Vagina (tissue), 2 donors: ENCODE results near the gene SNX3. TPM values are rescaled to one million over a fixed set of nuclear protein-coding genes. Genes with fewer than 3 reads are reported as not detected.

ENCODE experiments used
- DNase-seq, 2 donors: peaks; one replicate each; pipeline ENCODE4 v3.0.0-alpha.2; 2017; ENCODE audit errors: extremely low spot score in 2 of 2
- H3K27ac ChIP-seq: fragments of 200-600 bp; sonication (generic); one replicate; pipeline ENCODE4 v1.5.1; 2019
- H3K27me3 ChIP-seq: fragments of 200-600 bp; sonication (generic); one replicate; pipeline ENCODE4 v1.5.1; 2019
- H3K36me3 ChIP-seq, 2 donors: fragments of 200-600 bp; sonication (generic); one replicate each; pipeline ENCODE4 v1.5.1; 2017 to 2019
- H3K4me1 ChIP-seq: fragments of 200-600 bp; sonication (generic); one replicate; pipeline ENCODE4 v1.5.1; 2019
- H3K4me3 ChIP-seq, 2 donors: fragments of 200-600 bp; sonication (generic); 1 replicate in 1 of 2; 2 replicates in 1 of 2; pipeline ENCODE4 v1.5.1; 2016 to 2019
- H3K9me3 ChIP-seq: fragments of 200-600 bp; sonication (generic); one replicate; pipeline ENCODE4 v1.5.1; 2019
- CTCF ChIP-seq, 3 experiments: fragments of 450-650 bp in 2 of 3; fragments of 200-600 bp in 1 of 3; sonication (generic) in 1 of 3; IDR thresholded peaks; one replicate each; pipeline ENCODE4 v1.5.1; 2017 to 2019; ENCODE audit warnings: antibody characterized with exemption in 3 of 3, mild to moderate bottlenecking in 2 of 3, moderate library complexity in 2 of 3
- POLR2A ChIP-seq, 2 donors: fragments of 450-650 bp; IDR thresholded peaks; one replicate each; pipeline ENCODE4 v1.6.1; 2017; ENCODE audit warnings: antibody characterized with exemption in 2 of 2, mild to moderate bottlenecking in 2 of 2, moderate library complexity in 2 of 2
- POLR2AphosphoS5 ChIP-seq, 2 donors: sonication (generic); formaldehyde crosslinking; IDR thresholded peaks; one replicate each; pipeline ENCODE4 v1.9.0; 2017; ENCODE audit warnings: antibody characterized with exemption in 2 of 2, mild to moderate bottlenecking in 2 of 2, low read depth in 1 of 2; ENCODE audit not compliant: insufficient read depth in 1 of 2
- intact Hi-C: fragments of 100-400 bp; cut with DNase I; formaldehyde crosslinking; loops from one replicate; pipeline ENCODE4 v1.15.1; 2023
- total RNA-seq: library from RNA; depleted of rRNA; stranded (reverse); fragments of >200 nt; gene quantifications from one replicate; pipeline ENCODE4 v1.2.3, GENCODE V29; 2016

SNX3 gene
- total RNA-seq, 1 donor from 2014 or later = 123 TPM

GRCh38 chr6:108166664-108167448 is 94.0 kb downstream of the SNX3 start:
- Histone ChIP-seq H3K4me1 (peaks cover 62% of the 10 kb centered on the region), H3K9me3 (no peaks in the 10 kb centered on the region), H3K27ac (no peak overlapping the region), H3K27me3 (peaks cover 53% of the 10 kb centered on the region), H3K4me3 (no peak overlapping the region), H3K36me3 (no peaks in the 10 kb centered on the region)
- DNase-seq = peak in 1 of 2 donors; percentile 27
- TF ChIP-seq POLR2A (IDR thresholded peaks at IDR 0.05) (no peak), CTCF (IDR thresholded peaks at IDR 0.05) (no peak), POLR2AphosphoS5 (IDR thresholded peaks at IDR 0.05; ENCODE audit: insufficient read depth in 1 of 2, low read depth in 1 of 2) (no peak)
- intact Hi-C loops = loop anchor here (5.0 kb wide), 1 partner anchor 190 kb away; no protein-coding TSS in a partner anchor

- H3K9me3 ChIP-seq = no peaks in the 10 kb centered on the region
- H3K4me3 ChIP-seq = no peak within 1 kb of the TSS
- H3K4me1 ChIP-seq = peaks cover 62% of the 10 kb centered on the region
- intact Hi-C loops = loop anchor here (5.0 kb wide), 1 partner anchor 189 kb away; no protein-coding TSS in a partner anchor
- peak in 1 of 2 donors; percentile 67 for DNase-seq
- TF ChIP-seq POLR2AphosphoS5 (IDR thresholded peaks at IDR 0.05; ENCODE audit: insufficient read depth in 1 of 2, low read depth in 1 of 2) (no peak), POLR2A (IDR thresholded peaks at IDR 0.05) (no peak), CTCF (IDR thresholded peaks at IDR 0.05) (no peak)
- peaks cover 53% of the 10 kb centered on the region for H3K27me3 ChIP-seq
- H3K27ac ChIP-seq = no peak within 1 kb of the TSS
- no peaks in the 10 kb centered on the region for H3K36me3 ChIP-seq
These were observed 94.9 kb downstream of the SNX3 start, which contains the start of gene NR2E1 for GRCh38 chr6:108165714-108166663. NR2E1 (plus strand) TSS chr6:108166022; CDS start chr6:108166766, 744 bp downstream.

DNA sequence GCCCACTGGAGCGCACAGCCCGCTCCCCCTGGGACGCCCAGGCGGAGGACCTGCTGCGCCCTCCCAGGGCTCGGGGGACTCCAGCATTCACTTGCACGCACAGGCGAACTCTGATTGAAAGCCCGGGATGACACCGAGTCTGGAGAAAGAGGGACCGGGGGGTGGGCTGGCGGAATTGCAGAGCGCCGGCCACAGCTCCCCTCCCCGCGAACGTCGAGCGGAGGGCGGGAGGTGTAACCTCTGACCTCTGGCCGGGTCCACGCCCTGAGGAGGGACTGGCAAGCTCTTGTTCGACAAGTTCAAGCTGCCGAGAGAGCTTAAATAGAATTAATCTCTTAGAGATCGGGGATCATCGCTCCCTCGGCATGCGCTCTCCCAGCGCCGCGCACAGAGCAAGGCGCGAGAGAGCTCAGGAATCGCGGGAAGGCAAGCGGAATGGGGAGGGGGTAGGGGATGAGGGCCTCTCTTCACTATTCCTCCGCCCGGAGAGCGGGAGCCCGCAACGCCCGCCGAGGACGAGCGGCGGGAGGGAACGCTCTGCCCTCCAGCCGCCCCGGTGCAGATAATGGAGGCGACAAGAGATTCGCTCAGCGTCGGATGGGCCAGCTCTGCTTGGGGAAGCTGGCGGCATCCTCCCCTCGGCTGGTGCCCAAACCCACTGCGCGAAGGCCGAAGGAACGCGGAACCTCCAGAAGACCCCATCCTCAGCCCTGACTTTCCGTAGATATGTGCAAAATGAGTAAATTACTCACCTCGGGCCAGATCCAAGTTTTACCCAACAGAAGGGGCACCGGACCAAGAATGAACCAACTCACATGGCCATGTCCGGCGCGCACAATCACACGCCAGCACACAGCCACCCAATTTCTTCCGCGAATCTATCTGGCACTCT is 95.8 kb downstream of the SNX3 start:
- intact Hi-C loops = loop anchor here (5.0 kb wide), 1 partner anchor 188 kb away; no protein-coding TSS in a partner anchor
- TF ChIP-seq CTCF (IDR thresholded peaks at IDR 0.05) = no peak
- TF ChIP-seq POLR2A (IDR thresholded peaks at IDR 0.05) = no peak
- TF ChIP-seq POLR2AphosphoS5 (IDR thresholded peaks at IDR 0.05; ENCODE audit: insufficient read depth in 1 of 2, low read depth in 1 of 2) = no peak
- H3K4me3 ChIP-seq = no peak overlapping the region
- H3K4me1 ChIP-seq = peaks cover 62% of the 10 kb centered on the region
- DNase-seq = peak in 1 of 2 donors; percentile 71
- peaks cover 53% of the 10 kb centered on the region for H3K27me3 ChIP-seq
- no peaks in the 10 kb centered on the region for H3K36me3 ChIP-seq
- no peaks in the 10 kb centered on the region for H3K9me3 ChIP-seq
- H3K27ac ChIP-seq = no peak overlapping the region

DNA sequence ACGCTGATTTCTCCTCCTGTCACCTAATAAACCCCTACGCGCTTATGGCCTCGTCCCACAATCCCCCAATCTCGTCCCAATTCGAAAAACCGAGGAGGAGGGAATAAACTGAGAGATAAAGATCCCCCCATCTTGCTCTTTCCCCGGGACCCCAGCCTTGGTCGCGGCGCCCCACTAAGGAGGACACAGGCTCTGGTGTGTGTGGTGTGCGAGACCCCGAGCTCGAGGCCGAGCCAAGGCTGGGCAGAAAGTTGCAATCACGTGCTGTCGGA is 96.4 kb downstream of the SNX3 start:
- H3K4me3 ChIP-seq = no peak overlapping the region
- no peak for DNase-seq
- intact Hi-C loops = no loop called here
- H3K36me3 ChIP-seq = no peaks in the 10 kb centered on the region
- H3K27me3 ChIP-seq = peaks cover 53% of the 10 kb centered on the region
- no peak overlapping the region for H3K27ac ChIP-seq
- TF ChIP-seq POLR2A (IDR thresholded peaks at IDR 0.05) (no peak), POLR2AphosphoS5 (IDR thresholded peaks at IDR 0.05; ENCODE audit: insufficient read depth in 1 of 2, low read depth in 1 of 2) (no peak), CTCF (IDR thresholded peaks at IDR 0.05) (no peak)
- peaks cover 58% of the 10 kb centered on the region for H3K4me1 ChIP-seq
- H3K9me3 ChIP-seq = no peaks in the 10 kb centered on the region
